Mesodermal cell (in vitro differentiated cells): ENCODE data around the gene NCKAP5.
"Not testable (repeated sequence)": the region's sequence is repeated elsewhere in the genome, so short reads cannot be mapped to it uniquely, and the experiment has no call there.

Experiments used
- H3K27ac ChIP-seq: 2 replicates; pipeline ENCODE4 v1.7.0; 2013; ENCODE audit warnings: mild to moderate bottlenecking, low read depth, low read length, moderate library complexity; ENCODE audit not compliant: severe bottlenecking
- H3K36me3 ChIP-seq: 2 replicates; pipeline ENCODE4 v1.7.1; 2013; ENCODE audit warnings: mild to moderate bottlenecking, low read length, moderate library complexity; ENCODE audit not compliant: control insufficient read depth, insufficient read depth
- H3K4me1 ChIP-seq: one replicate; pipeline ENCODE4 v1.7.1; 2013; ENCODE audit warnings: mild to moderate bottlenecking, low read length; ENCODE audit not compliant: insufficient read depth, control insufficient read depth, poor library complexity, severe bottlenecking
- H3K4me3 ChIP-seq: 2 replicates; pipeline ENCODE4 v1.7.0; 2013; ENCODE audit warnings: low read length, control low read depth, mild to moderate bottlenecking; ENCODE audit not compliant: insufficient read depth, poor library complexity, severe bottlenecking; ENCODE audit errors: extremely low read depth
- H3K9me3 ChIP-seq: 2 replicates; pipeline ENCODE4 v1.7.1; 2013; ENCODE audit warnings: mild to moderate bottlenecking, low read length, moderate library complexity; ENCODE audit not compliant: control insufficient read depth
- WGBS, 2 experiments: methylation state at CpG; one replicate each; pipeline ENCODE4 v1.1.5; 2013; ENCODE audit warnings: missing lambda C conversion rate in 2 of 2; ENCODE audit not compliant: insufficient coverage in 2 of 2; 5-methylcytosine and 5-hydroxymethylcytosine counted together

NCKAP5 gene

GRCh38 chr2:133221398-133221797 is 346.9 kb downstream of the NCKAP5 start:
- H3K27ac ChIP-seq = no peak overlapping the region
- H3K4me1 ChIP-seq = no peaks in the 10 kb centered on the region
- H3K9me3 ChIP-seq = no peaks in the 10 kb centered on the region
- no peak overlapping the region for H3K4me3 ChIP-seq
- no peaks in the 10 kb centered on the region for H3K36me3 ChIP-seq
- WGBS, 2 experiments = 87% methylated on average over 3 of the region's 3 CpGs; no CpG with 5 or more reads in 1 of the 2 experiments

- Histone ChIP-seq H3K9me3 (no peaks in the 10 kb centered on the region), H3K4me1 (no peaks in the 10 kb centered on the region), H3K4me3 (no peak overlapping the region), H3K27ac (no peak overlapping the region), H3K36me3 (no peaks in the 10 kb centered on the region)
- 100% methylated on average over 1 of the region's 4 CpGs for WGBS, 2 experiments
These were observed 350.1 kb downstream of the NCKAP5 start for GRCh38 chr2:133218204-133218603.

GRCh38 chr2:133215477-133215876 is 352.8 kb downstream of the NCKAP5 start:
- no peaks in the 10 kb centered on the region for H3K9me3 ChIP-seq
- no peaks in the 10 kb centered on the region for H3K36me3 ChIP-seq
- H3K4me3 ChIP-seq = no peak overlapping the region
- no peaks in the 10 kb centered on the region for H3K4me1 ChIP-seq
- H3K27ac ChIP-seq = no peak overlapping the region

GRCh38 chr2:133213651-133214050 is 354.6 kb downstream of the NCKAP5 start:
- 96% methylated on average over 4 of the region's 5 CpGs; no CpG with 5 or more reads in 1 of the 2 experiments for WGBS, 2 experiments

GRCh38 chr2:133209325-133209724 is 358.9 kb downstream of the NCKAP5 start:
- no peak overlapping the region for H3K4me3 ChIP-seq
- H3K36me3 ChIP-seq = no peaks in the 10 kb centered on the region
- no peak overlapping the region for H3K27ac ChIP-seq
- H3K9me3 ChIP-seq = peaks cover 10% of the 10 kb centered on the region
- WGBS, 2 experiments = 83 to 100% methylated on average over 1 to 2 of the region's 2 CpGs
- no peaks in the 10 kb centered on the region for H3K4me1 ChIP-seq

More at GRCh38 chr2:133213651-133214050, 354.6 kb downstream of the NCKAP5 start:
- no peak overlapping the region for H3K4me3 ChIP-seq
- H3K27ac ChIP-seq = no peak overlapping the region
- H3K36me3 ChIP-seq = no peaks in the 10 kb centered on the region
- no peaks in the 10 kb centered on the region for H3K9me3 ChIP-seq
- H3K4me1 ChIP-seq = no peaks in the 10 kb centered on the region

- not testable (repeated sequence) for H3K27ac ChIP-seq, H3K36me3 ChIP-seq, H3K4me1 ChIP-seq, H3K4me3 ChIP-seq
- H3K9me3 ChIP-seq = peaks cover 10% of the 10 kb centered on the region
- 89 to 95% methylated on average over 6 to 7 of the region's 7 CpGs for WGBS, 2 experiments
These were observed 361.6 kb downstream of the NCKAP5 start for GRCh38 chr2:133206666-133207065.

- Histone ChIP-seq H3K36me3 (no peaks in the 10 kb centered on the region), H3K4me3 (no peak overlapping the region), H3K27ac (no peak overlapping the region), H3K4me1 (no peaks in the 10 kb centered on the region), H3K9me3 (peaks cover 10% of the 10 kb centered on the region)
- no CpG with 5 or more reads among the region's 4 CpGs for WGBS, 2 experiments
These were observed 363.8 kb downstream of the NCKAP5 start for GRCh38 chr2:133204421-133204820.

GRCh38 chr2:133200684-133201421 is 367.4 kb downstream of the NCKAP5 start:
- Histone ChIP-seq H3K9me3 (no peaks in the 10 kb centered on the region), H3K4me3 (no peak overlapping the region), H3K4me1 (no peaks in the 10 kb centered on the region), H3K36me3 (no peaks in the 10 kb centered on the region), H3K27ac (no peak overlapping the region)
- WGBS, 2 experiments = 81 to 100% methylated on average over 4 of the region's 8 CpGs

- no peaks in the 10 kb centered on the region for H3K36me3 ChIP-seq
- WGBS, 2 experiments = no CpG with 5 or more reads among the region's 1 CpG
- H3K9me3 ChIP-seq = no peaks in the 10 kb centered on the region
- H3K4me3 ChIP-seq = no peak overlapping the region
- no peaks in the 10 kb centered on the region for H3K4me1 ChIP-seq
- H3K27ac ChIP-seq = no peak overlapping the region
These were observed 369.6 kb downstream of the NCKAP5 start for GRCh38 chr2:133198678-133199077.

- Histone ChIP-seq H3K4me3 (no peak overlapping the region), H3K9me3 (no peaks in the 10 kb centered on the region), H3K27ac (no peak overlapping the region), H3K4me1 (no peaks in the 10 kb centered on the region), H3K36me3 (no peaks in the 10 kb centered on the region)
- 83 to 92% methylated on average over 1 to 2 of the region's 2 CpGs for WGBS, 2 experiments
These were observed 371.1 kb downstream of the NCKAP5 start for GRCh38 chr2:133197156-133197555.

GRCh38 chr2:133194777-133195335 is 373.4 kb downstream of the NCKAP5 start:
- WGBS, 2 experiments = 93% methylated on average over 2 to 3 of the region's 5 CpGs
- Histone ChIP-seq H3K9me3 (no peaks in the 10 kb centered on the region), H3K4me3 (no peak overlapping the region), H3K27ac (no peak overlapping the region), H3K4me1 (no peaks in the 10 kb centered on the region), H3K36me3 (no peaks in the 10 kb centered on the region)
